ENCODE measurements around the gene HSPBP1. TPM values are rescaled to one million over a fixed set of nuclear protein-coding genes. Genes with fewer than 3 reads are reported as not detected.

The HSPBP1 gene
- total and polyA plus RNA-seq, 9 of the 15 experiments (the other 6 are each of a cell fraction or from before 2014, with no cell fraction given): 0.83 to 81.3 (median 21.8) TPM

- TF ChIP-seq RBM15 (IDR thresholded peaks at IDR 0.05; ENCODE audit: insufficient read depth, low read length): no peak
- TF ChIP-seq ZNF696 (CRISPR knock-in tag; conservative IDR thresholded peaks at IDR 0.05): no peak
- TF ChIP-seq, protein P1, sequence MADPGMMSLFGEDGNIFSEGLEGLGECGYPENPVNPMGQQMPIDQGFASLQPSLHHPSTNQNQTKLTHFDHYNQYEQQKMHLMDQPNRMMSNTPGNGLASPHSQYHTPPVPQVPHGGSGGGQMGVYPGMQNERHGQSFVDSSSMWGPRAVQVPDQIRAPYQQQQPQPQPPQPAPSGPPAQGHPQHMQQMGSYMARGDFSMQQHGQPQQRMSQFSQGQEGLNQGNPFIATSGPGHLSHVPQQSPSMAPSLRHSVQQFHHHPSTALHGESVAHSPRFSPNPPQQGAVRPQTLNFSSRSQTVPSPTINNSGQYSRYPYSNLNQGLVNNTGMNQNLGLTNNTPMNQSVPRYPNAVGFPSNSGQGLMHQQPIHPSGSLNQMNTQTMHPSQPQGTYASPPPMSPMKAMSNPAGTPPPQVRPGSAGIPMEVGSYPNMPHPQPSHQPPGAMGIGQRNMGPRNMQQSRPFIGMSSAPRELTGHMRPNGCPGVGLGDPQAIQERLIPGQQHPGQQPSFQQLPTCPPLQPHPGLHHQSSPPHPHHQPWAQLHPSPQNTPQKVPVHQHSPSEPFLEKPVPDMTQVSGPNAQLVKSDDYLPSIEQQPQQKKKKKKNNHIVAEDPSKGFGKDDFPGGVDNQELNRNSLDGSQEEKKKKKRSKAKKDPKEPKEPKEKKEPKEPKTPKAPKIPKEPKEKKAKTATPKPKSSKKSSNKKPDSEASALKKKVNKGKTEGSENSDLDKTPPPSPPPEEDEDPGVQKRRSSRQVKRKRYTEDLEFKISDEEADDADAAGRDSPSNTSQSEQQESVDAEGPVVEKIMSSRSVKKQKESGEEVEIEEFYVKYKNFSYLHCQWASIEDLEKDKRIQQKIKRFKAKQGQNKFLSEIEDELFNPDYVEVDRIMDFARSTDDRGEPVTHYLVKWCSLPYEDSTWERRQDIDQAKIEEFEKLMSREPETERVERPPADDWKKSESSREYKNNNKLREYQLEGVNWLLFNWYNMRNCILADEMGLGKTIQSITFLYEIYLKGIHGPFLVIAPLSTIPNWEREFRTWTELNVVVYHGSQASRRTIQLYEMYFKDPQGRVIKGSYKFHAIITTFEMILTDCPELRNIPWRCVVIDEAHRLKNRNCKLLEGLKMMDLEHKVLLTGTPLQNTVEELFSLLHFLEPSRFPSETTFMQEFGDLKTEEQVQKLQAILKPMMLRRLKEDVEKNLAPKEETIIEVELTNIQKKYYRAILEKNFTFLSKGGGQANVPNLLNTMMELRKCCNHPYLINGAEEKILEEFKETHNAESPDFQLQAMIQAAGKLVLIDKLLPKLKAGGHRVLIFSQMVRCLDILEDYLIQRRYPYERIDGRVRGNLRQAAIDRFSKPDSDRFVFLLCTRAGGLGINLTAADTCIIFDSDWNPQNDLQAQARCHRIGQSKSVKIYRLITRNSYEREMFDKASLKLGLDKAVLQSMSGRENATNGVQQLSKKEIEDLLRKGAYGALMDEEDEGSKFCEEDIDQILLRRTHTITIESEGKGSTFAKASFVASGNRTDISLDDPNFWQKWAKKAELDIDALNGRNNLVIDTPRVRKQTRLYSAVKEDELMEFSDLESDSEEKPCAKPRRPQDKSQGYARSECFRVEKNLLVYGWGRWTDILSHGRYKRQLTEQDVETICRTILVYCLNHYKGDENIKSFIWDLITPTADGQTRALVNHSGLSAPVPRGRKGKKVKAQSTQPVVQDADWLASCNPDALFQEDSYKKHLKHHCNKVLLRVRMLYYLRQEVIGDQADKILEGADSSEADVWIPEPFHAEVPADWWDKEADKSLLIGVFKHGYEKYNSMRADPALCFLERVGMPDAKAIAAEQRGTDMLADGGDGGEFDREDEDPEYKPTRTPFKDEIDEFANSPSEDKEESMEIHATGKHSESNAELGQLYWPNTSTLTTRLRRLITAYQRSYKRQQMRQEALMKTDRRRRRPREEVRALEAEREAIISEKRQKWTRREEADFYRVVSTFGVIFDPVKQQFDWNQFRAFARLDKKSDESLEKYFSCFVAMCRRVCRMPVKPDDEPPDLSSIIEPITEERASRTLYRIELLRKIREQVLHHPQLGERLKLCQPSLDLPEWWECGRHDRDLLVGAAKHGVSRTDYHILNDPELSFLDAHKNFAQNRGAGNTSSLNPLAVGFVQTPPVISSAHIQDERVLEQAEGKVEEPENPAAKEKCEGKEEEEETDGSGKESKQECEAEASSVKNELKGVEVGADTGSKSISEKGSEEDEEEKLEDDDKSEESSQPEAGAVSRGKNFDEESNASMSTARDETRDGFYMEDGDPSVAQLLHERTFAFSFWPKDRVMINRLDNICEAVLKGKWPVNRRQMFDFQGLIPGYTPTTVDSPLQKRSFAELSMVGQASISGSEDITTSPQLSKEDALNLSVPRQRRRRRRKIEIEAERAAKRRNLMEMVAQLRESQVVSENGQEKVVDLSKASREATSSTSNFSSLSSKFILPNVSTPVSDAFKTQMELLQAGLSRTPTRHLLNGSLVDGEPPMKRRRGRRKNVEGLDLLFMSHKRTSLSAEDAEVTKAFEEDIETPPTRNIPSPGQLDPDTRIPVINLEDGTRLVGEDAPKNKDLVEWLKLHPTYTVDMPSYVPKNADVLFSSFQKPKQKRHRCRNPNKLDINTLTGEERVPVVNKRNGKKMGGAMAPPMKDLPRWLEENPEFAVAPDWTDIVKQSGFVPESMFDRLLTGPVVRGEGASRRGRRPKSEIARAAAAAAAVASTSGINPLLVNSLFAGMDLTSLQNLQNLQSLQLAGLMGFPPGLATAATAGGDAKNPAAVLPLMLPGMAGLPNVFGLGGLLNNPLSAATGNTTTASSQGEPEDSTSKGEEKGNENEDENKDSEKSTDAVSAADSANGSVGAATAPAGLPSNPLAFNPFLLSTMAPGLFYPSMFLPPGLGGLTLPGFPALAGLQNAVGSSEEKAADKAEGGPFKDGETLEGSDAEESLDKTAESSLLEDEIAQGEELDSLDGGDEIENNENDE (IDR thresholded peaks at IDR 0.05; ENCODE audit: low read depth, low read length): no peak
- peak; percentile 87 for TF ChIP-seq SOX6 (IDR thresholded peaks at IDR 0.05)
- TF ChIP-seq ZNF263 (CRISPR knock-in tag; IDR thresholded peaks at IDR 0.05; ENCODE audit: borderline replicate concordance): peak; percentile 48; the same call in 1 of the 2 replicates
- 0 out of 4 replicates have a peak, but pooled peaks of 1 of the 2 experiments have one; percentile 9 for TF ChIP-seq MCM7 (IDR thresholded peaks at IDR 0.05)
- TF ChIP-seq, protein P2, sequence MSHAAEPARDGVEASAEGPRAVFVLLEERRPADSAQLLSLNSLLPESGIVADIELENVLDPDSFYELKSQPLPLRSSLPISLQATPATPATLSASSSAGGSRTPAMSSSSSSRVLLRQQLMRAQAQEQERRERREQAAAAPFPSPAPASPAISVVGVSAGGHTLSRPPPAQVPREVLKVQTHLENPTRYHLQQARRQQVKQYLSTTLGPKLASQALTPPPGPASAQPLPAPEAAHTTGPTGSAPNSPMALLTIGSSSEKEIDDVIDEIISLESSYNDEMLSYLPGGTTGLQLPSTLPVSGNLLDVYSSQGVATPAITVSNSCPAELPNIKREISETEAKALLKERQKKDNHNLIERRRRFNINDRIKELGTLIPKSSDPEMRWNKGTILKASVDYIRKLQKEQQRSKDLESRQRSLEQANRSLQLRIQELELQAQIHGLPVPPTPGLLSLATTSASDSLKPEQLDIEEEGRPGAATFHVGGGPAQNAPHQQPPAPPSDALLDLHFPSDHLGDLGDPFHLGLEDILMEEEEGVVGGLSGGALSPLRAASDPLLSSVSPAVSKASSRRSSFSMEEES (CRISPR knock-in tag; IDR thresholded peaks at IDR 0.05): no peak
- TF ChIP-seq, protein P3, sequence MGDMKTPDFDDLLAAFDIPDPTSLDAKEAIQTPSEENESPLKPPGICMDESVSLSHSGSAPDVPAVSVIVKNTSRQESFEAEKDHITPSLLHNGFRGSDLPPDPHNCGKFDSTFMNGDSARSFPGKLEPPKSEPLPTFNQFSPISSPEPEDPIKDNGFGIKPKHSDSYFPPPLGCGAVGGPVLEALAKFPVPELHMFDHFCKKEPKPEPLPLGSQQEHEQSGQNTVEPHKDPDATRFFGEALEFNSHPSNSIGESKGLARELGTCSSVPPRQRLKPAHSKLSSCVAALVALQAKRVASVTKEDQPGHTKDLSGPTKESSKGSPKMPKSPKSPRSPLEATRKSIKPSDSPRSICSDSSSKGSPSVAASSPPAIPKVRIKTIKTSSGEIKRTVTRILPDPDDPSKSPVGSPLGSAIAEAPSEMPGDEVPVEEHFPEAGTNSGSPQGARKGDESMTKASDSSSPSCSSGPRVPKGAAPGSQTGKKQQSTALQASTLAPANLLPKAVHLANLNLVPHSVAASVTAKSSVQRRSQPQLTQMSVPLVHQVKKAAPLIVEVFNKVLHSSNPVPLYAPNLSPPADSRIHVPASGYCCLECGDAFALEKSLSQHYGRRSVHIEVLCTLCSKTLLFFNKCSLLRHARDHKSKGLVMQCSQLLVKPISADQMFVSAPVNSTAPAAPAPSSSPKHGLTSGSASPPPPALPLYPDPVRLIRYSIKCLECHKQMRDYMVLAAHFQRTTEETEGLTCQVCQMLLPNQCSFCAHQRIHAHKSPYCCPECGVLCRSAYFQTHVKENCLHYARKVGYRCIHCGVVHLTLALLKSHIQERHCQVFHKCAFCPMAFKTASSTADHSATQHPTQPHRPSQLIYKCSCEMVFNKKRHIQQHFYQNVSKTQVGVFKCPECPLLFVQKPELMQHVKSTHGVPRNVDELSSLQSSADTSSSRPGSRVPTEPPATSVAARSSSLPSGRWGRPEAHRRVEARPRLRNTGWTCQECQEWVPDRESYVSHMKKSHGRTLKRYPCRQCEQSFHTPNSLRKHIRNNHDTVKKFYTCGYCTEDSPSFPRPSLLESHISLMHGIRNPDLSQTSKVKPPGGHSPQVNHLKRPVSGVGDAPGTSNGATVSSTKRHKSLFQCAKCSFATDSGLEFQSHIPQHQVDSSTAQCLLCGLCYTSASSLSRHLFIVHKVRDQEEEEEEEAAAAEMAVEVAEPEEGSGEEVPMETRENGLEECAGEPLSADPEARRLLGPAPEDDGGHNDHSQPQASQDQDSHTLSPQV (IDR thresholded peaks at IDR 0.05): no peak; the same call in 1 of the 2 replicates
Observed at GRCh38 chr19:55216461-55217198, 63.3 kb downstream of the HSPBP1 start (continued).
